HG03025 (cell line): ENCODE measurements around the gene FNDC3B.

Experiments used
- ATAC-seq: cut with Tn5 transposase; IDR thresholded peaks from one replicate; pipeline ENCODE4 v1.9.1; 2021; ENCODE audit warnings: mild to moderate bottlenecking, moderate library complexity; ENCODE audit not compliant: unreplicated experiment, low FRiP score

Gene FNDC3B

GRCh38 chr3:172402892-172403643 is 363.7 kb downstream of the FNDC3B start:
- no peak for ATAC-seq

DNA sequence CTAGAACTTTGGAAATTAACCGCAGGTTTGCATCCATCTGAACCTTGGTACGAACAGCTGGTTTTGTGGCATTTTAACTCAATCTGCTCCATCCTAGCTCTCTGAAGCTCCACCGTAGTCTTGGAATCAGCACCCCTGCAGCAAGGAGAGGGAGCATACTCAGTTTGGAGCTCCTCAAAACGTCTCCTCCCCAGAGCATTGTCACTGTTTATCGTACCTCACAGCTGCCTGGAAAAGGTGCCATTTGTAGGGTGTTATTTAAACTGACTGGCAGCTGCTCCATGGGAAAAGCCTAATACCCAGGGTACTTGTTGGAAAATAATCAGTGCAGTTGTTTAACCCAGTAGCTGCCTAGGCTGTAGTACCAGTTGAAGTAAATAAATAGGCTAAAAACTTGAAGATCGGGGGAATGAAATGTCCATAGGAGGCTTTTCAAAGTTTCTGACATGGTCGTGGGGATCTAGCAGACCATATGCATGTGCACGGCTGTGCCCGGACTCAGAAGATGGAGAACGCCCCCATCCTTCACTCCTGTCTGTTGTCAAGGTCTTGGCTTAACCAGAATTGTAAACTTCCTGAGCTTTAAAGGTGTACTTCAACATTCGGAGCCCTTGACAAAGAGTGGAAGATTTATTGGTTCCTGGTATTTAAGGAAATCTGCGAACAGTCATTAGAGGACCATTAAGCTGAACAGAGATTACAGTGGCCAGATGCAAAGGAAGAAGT is 365.0 kb downstream of the FNDC3B start:
- no peak for ATAC-seq

DNA sequence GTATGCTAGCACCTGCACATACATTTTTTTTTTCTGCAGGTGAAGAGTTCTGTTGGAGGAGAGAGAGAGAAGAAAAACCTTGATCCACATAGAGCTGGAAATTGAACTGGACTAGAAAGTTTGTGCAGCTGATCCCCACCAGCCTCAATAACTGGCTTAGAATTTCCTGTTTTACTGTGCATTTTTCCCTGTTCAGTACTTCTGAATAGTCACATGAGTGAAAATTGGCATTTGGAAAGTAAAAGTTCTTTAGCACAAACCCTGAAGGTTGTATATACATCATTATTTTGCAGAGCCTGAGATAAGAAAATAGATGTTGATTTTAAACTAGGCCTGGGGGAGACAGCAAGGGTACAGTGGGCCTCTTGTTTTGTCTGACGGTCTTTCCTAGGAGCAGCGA is 366.5 kb downstream of the FNDC3B start:
- no peak for ATAC-seq

- ATAC-seq = no peak
Measured at GRCh38 chr3:172407872-172408271, 368.5 kb downstream of the FNDC3B start.

DNA sequence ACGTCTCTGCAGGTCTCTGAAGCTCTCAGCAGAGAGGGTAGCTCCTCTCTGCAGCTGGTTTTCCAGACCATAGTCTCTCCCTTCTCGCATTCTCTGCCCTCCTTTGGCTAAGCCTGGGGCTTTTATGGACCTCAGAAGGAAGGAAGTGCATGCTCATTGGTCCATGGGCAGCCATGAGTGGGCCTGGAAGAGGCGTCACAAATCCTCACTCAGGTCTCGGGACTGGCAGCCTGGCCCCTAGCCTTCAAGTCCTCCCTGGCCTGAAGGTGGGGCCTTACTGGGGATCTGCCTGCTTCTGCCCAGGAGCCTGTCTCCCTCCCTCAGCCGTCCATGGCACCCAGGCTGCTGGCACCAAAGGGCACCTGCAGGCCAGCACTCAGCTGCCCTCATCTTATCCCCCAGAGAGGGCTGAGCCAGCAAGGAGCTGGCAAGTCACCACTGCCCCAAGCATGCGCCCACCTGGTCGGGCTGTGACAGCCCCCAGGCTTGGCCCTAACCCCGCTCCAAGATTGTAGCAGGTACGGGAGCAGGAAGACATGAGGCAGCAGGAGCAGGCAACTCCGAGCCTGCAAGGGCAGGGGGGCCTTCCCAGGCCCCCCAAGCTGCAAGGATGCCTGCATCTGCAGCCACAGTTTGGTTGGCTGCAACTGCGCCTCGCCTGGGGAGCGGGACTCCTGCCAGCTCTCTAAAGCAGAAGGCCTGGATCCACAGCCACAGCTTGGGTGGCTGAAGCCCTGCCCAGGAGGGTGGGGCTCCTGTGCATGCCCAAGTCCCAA is 371.5 kb downstream of the FNDC3B start:
- no peak for ATAC-seq

- ATAC-seq = no peak
Measured at GRCh38 chr3:172411478-172411947, 372.1 kb downstream of the FNDC3B start.

DNA sequence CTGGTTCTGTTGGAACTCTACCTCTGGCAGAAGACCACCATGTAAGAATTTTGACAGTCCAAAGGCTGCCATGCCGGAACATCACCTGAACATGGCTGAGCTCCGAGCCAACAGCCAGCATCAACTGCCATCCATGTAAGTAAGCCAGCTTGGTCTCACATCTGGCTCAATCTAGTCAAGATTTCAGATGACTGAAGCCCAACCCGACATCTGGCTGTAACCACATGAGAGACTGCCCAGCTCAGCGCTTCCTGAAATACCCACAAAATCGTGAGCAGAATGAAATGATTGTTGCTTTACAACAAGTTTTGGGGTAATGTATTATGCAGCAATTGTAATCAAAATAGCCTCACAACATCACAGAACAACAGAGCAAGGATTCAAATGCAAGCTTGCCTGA is 375.9 kb downstream of the FNDC3B start:
- no peak for ATAC-seq

GRCh38 chr3:172437713-172438112 is 398.3 kb downstream of the FNDC3B start:
- no peak for ATAC-seq

DNA sequence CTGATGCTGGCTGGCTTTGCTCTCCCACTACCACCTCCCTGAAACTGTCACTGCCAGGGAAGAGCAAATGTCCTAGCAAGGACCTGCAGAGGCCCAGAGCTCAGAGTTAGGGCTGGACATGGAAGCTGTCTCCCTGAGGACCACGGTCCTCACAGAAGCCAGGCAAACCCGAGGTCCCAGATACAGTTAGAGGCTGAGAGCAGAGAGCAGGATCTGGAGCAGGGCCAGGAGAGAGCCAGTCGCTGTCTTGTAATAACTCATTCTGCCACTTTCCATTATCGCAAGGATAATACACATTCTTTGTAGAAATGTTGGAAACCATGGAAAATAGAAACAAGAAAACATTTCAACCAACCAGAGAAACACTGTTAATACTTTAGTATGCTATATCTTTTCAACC is 398.8 kb downstream of the FNDC3B start:
- no peak for ATAC-seq

DNA sequence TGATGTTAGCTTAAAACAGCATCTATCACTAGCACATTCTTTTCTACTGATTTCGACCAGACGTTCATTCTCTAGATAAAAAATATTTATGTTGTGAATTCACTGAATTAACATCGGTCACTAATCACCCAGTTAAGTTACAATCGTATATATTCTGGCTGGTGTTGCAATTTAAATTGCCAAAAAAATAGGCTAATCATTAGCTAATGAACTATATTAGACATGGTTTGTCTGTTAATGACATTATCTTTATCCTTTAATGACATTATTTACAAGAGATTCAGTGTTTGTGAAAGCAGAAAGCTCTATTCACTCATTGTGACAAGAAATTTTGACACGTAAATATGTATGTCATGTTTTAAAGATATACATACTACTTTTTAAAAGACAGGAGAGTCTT is 402.2 kb downstream of the FNDC3B start:
- no peak for ATAC-seq

DNA sequence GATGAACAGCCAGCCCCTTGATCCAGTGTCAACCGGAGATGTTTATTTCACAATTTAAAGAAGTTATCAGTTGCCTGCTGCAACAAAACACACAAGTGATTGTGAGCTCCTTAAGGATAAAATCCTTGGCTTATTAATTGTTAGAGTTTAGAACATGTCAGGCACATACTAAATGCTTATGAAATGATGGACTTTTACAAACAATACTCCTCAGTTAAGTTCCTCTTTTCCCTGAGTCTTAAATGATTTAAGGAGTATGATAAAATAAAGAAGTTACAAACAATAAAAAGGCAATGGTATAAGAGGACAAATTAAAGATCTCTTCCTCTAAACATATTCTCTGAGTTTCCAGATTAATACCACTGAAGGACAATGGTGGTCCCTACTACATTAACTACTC is 403.2 kb downstream of the FNDC3B start:
- no peak for ATAC-seq

DNA sequence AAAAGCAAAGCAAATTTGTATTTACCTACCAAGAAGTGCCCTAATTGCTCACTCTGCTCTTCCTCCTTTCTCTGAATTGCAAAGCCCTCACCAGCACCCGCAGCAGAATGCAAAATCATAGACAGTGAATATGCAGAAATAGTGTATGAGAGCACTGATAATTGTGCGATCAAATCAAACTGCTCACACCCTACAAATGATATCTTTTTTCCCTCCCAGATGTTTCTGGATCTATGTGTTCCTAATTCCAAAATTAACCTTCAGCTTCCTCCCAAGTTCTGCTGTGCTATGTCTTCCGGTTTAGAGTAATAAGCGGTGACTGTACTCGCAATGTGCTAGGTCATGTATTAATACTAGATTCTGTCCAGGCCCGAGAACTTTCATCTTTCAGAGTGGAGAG is 405.4 kb downstream of the FNDC3B start:
- no peak for ATAC-seq

DNA sequence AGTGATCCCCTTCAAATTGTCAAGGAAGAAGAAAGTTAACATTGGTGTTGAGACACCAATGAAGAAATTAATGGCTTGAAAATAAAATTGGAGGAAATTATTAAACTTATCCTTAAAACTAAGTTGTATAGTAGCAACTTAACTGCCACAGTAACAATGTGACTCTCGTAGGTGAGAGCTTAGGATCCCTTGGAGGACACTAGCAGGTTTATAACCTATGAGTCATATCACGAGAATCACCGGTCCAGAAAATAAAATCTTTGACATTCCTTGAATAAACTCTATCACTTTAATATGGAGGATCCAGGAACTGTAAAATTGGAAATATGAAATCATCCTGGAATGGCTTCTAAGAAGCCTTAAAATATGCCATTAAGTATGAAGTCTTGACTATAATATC is 406.8 kb downstream of the FNDC3B start:
- no peak for ATAC-seq

DNA sequence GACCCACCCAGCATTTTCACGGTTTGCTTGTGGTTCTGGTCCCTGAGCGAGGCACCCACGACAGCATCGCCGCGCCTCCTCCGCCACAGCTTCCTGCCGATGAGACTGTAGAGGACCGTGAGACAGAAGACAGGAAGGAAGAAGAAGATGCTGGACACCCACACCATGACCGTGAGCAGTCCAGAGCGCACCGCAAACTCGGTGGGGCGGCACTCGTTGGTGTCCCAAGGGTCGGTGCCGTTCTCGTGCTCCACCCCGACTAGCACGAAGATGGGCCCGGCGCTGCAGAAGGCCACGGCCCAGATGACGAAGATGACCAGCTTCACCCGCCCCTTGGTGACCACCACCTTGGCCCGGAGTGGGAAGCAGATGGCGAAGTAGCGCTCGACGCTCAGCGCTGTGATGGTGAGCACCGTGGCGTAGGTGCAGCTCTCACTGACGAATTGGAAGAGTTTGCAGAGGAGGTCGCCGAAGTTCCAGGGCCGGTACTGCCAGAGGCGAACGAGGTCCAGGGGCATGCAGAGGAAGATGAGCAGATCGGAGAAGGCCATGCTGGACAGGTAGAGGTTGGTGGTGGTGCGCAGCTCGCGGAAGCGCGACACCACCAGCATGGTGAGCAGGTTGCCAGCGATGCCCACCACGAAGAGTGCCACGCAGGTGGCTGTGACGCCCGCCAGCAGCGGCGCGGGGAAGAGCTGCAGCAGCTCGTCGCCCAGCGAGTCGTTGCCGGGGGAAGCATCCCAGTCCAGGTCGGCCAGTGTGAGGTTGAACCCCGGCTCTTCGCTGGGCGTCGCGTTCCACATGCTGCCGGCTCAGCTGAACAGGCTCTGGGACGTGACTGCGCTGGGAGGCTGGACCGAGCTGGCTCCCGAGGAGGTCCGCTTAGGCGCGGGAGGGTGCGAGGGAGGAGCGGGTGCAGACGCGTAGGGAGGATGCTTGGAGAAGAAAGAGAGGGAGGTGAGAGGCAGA is 408.5 kb downstream of the FNDC3B start, which contains the start of gene GHSR:
GHSR (minus strand) TSS at position 846 of the 969 bp plus-strand sequence; CDS start at position 803, 43 bp downstream.
- ATAC-seq = no peak

DNA sequence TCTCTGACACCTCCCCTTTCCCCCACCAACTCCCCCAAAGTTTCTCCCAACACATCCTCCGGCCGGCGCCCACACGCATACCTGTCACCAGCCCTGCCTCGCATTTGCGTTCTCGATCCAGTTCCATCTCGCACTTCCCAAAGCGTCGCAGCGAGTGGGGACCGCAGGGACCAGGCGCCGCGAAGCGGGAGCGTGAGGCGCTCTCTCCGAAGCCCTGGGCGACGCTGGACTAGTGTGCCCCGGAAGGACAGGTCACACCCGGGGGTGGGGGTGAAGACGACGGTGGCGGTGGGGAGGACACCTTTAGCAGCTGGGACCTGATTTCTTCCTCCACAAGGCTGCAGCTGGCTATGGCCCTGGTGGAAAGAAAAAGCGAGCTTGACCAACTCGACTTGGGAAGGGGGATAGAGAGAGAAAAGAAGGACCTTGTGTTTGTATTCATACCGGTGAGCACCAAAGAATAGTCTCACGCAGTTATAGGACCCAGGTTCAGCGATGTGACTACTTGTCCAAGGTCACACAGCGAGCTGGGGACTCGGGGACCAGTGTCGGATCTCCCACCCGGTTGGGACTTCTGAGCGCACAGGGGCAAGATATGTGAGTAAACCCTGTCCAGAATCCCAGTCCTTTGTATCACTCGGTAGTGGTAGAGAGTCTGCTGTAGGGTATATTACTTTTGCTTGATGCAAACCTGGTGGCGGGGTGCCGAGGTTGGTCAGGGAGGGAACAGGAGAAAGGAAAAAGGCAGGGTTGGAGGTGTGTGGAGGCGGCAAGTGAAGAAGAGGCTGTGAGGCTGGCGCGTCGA is 409.5 kb downstream of the FNDC3B start:
- no peak for ATAC-seq

GRCh38 chr3:172449466-172450149 is 410.2 kb downstream of the FNDC3B start:
- no peak for ATAC-seq
